ENCODE results near the gene ICAM5. TPM values are rescaled to one million over a fixed set of nuclear protein-coding genes. Genes with fewer than 3 reads are reported as not detected.

ICAM5 gene
- total and polyA plus RNA-seq, 2 experiments from 2014 or later = 0.23 to 0.57 TPM

DNA sequence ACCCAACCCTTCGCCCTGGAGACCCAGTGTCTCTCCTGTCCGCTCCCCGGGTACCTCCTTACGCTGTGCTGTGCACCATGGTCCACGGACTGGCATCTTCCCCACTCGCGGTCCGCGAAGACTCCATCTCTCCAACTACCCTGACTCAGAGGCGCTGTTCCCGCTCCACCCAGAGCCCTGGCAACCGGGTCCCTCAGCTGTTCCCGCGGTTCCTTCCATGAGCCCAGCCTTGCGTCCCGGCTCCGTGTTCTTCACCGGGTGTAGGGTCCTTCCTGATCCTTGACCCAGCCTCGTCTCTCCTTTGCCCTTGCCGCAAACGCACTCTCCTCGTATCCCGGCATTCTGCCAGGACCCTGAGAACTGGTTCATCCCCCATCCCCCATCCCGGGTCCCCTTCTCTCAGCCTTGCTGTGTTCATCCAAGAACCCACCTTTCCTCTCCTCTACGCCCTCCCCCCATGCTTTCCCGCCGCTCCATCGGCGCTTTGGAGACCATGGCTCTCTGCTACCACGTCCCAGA lies 664 bp downstream of the ICAM5 start:
- Histone ChIP-seq H3K79me2 (no peaks in the 10 kb centered on the region), H3K27ac (no peak overlapping the region), H3K9me2 (replicated peaks; ENCODE audit: insufficient read depth) (no peaks in the 10 kb centered on the region), H3K4me3 (no peak overlapping the region), H4K20me1 (ENCODE audit: insufficient read depth, poor library complexity, severe bottlenecking) (no peaks in the 10 kb centered on the region), H3K4me2 (peak overlapping the region; percentile 80), H2AFZ (no peak overlapping the region), H3K9me3 (ENCODE audit: low read depth) (no peaks in the 10 kb centered on the region), H3K4me1 (ENCODE audit: insufficient read depth) (peaks cover 40% of the 10 kb centered on the region), H3K36me3 (replicated peaks; ENCODE audit: insufficient read depth, low read depth) (no peaks in the 10 kb centered on the region), H3K27me3 (peaks cover 87% of the 10 kb centered on the region)
- no peak for DNase-seq (ENCODE audit: low spot score)
- 4% methylated on average over 30 of the region's 30 CpGs for WGBS (ENCODE audit: low lambda C conversion rate, missing lambda C conversion rate)
- TF ChIP-seq EZH2phosphoT487 (IDR thresholded peaks at IDR 0.05; ENCODE audit: low read depth, severe bottlenecking, unreplicated experiment) (no peak), EZH2 (IDR thresholded peaks at IDR 0.05; ENCODE audit: borderline replicate concordance) (peak; percentile 42)

DNA sequence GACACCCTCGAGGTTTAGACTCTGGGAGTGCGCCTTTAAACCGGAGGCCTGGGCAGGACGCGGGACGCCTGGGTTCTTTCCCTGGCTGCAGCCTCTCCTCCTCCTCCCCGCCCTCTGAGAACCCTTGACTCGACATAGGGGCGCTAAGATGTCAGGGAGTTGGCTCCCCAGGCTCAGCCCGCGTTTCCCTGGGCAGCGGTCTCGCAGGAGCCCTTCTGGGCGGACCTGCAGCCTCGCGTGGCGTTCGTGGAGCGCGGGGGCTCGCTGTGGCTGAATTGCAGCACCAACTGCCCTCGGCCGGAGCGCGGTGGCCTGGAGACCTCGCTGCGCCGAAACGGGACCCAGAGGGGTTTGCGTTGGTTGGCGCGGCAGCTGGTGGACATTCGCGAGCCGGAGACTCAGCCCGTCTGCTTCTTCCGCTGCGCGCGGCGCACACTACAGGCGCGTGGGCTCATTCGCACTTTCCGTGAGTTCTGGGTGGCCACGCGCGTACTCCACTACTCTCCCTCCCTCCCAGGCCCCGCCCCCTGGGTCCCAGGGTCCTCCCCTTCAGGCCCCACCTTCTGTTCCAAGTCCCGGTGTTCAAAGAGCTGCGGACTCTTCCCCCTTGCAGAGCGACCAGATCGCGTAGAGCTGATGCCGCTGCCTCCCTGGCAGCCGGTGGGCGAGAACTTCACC lies 1.3 kb downstream of the ICAM5 start:
- H3K9me2 ChIP-seq (replicated peaks; ENCODE audit: insufficient read depth) = no peaks in the 10 kb centered on the region
- no peak overlapping the region for H3K27ac ChIP-seq
- peak overlapping the region; percentile 41 for H2AFZ ChIP-seq

DNA sequence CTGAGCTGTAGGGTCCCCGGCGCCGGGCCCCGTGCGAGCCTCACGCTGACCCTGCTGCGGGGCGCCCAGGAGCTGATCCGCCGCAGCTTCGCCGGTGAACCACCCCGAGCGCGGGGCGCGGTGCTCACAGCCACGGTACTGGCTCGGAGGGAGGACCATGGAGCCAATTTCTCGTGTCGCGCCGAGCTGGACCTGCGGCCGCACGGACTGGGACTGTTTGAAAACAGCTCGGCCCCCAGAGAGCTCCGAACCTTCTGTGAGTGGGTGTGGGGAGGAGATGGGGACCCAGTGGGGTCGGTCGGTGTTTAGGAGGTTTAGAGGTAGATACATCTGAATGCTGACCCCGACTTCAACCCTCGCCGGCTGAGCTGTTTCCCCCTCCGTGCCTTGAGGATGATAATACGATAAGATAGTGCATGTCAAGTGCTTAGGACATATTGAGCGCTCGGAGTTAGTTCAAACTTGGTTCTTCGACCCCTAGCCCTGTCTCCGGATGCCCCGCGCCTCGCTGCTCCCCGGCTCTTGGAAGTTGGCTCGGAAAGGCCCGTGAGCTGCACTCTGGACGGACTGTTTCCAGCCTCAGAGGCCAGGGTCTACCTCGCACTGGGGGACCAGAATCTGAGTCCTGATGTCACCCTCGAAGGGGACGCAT lies 1.9 kb downstream of the ICAM5 start:
- Histone ChIP-seq H3K27ac (no peak overlapping the region), H3K27me3 (peaks cover 97% of the 10 kb centered on the region), H3K36me3 (replicated peaks; ENCODE audit: insufficient read depth, low read depth) (no peaks in the 10 kb centered on the region), H3K9me2 (replicated peaks; ENCODE audit: insufficient read depth) (no peaks in the 10 kb centered on the region), H3K4me3 (no peak overlapping the region), H2AFZ (peak overlapping the region; percentile 41), H3K4me1 (ENCODE audit: insufficient read depth) (peaks cover 46% of the 10 kb centered on the region), H3K4me2 (peak overlapping the region; percentile 80), H4K20me1 (ENCODE audit: insufficient read depth, poor library complexity, severe bottlenecking) (no peaks in the 10 kb centered on the region), H3K9me3 (ENCODE audit: low read depth) (no peaks in the 10 kb centered on the region), H3K79me2 (no peaks in the 10 kb centered on the region)
- DNase-seq (ENCODE audit: low spot score) = no peak
- WGBS (ENCODE audit: low lambda C conversion rate, missing lambda C conversion rate) = 8% methylated on average over 49 of the region's 49 CpGs
- TF ChIP-seq CTCF (IDR thresholded peaks at IDR 0.05; ENCODE audit: poor library complexity) (no peak), EZH2 (IDR thresholded peaks at IDR 0.05; ENCODE audit: borderline replicate concordance) (peak; percentile 91), EZH2phosphoT487 (IDR thresholded peaks at IDR 0.05; ENCODE audit: low read depth, severe bottlenecking, unreplicated experiment) (peak; percentile 51)

More for the DNA sequence above, 1.3 kb downstream of the ICAM5 start:
- Histone ChIP-seq H3K79me2 (no peaks in the 10 kb centered on the region), H4K20me1 (ENCODE audit: insufficient read depth, poor library complexity, severe bottlenecking) (no peaks in the 10 kb centered on the region), H3K36me3 (replicated peaks; ENCODE audit: insufficient read depth, low read depth) (no peaks in the 10 kb centered on the region), H3K4me3 (no peak overlapping the region), H3K4me1 (ENCODE audit: insufficient read depth) (peaks cover 46% of the 10 kb centered on the region), H3K4me2 (peak overlapping the region; percentile 80), H3K27me3 (peaks cover 93% of the 10 kb centered on the region), H3K9me3 (ENCODE audit: low read depth) (no peaks in the 10 kb centered on the region)
- TF ChIP-seq EZH2 (IDR thresholded peaks at IDR 0.05; ENCODE audit: borderline replicate concordance) (peak; percentile 21), CTCF (IDR thresholded peaks at IDR 0.05; ENCODE audit: poor library complexity) (no peak)
- peak; percentile 58 for DNase-seq (ENCODE audit: low spot score)
- WGBS (ENCODE audit: low lambda C conversion rate, missing lambda C conversion rate) = 5% methylated on average over 47 of the region's 57 CpGs

GRCh38 chr19:10292206-10292788 lies 2.5 kb downstream of the ICAM5 start:
- no peak for TF ChIP-seq EZH2 (IDR thresholded peaks at IDR 0.05; ENCODE audit: borderline replicate concordance)
- TF ChIP-seq EZH2phosphoT487 (IDR thresholded peaks at IDR 0.05; ENCODE audit: low read depth, severe bottlenecking, unreplicated experiment) = no peak
- TF ChIP-seq CTCF (IDR thresholded peaks at IDR 0.05; ENCODE audit: poor library complexity) = no peak
- H3K27ac ChIP-seq = no peak overlapping the region
- WGBS (ENCODE audit: low lambda C conversion rate, missing lambda C conversion rate) = 4% methylated on average over 41 of the region's 45 CpGs
- no peaks in the 10 kb centered on the region for H3K9me2 ChIP-seq (replicated peaks; ENCODE audit: insufficient read depth)
- no peaks in the 10 kb centered on the region for H3K36me3 ChIP-seq (replicated peaks; ENCODE audit: insufficient read depth, low read depth)
- H3K4me2 ChIP-seq = peak overlapping the region; percentile 80
- H3K9me3 ChIP-seq (ENCODE audit: low read depth) = no peaks in the 10 kb centered on the region
- peak overlapping the region; percentile 35 for H2AFZ ChIP-seq
- peaks cover 97% of the 10 kb centered on the region for H3K27me3 ChIP-seq
- H4K20me1 ChIP-seq (ENCODE audit: insufficient read depth, poor library complexity, severe bottlenecking) = no peaks in the 10 kb centered on the region
- H3K4me3 ChIP-seq = no peak overlapping the region
- DNase-seq (ENCODE audit: low spot score) = peak; percentile 89
- no peaks in the 10 kb centered on the region for H3K79me2 ChIP-seq
- H3K4me1 ChIP-seq (ENCODE audit: insufficient read depth) = peaks cover 39% of the 10 kb centered on the region
